ENCODE data around the gene PTPRM. TPM values are rescaled to one million over a fixed set of nuclear protein-coding genes. Genes with fewer than 3 reads are reported as not detected.

Gene PTPRM
- total RNA-seq, 1 experiment from 2014 or later, result 45.6 TPM

DNA sequence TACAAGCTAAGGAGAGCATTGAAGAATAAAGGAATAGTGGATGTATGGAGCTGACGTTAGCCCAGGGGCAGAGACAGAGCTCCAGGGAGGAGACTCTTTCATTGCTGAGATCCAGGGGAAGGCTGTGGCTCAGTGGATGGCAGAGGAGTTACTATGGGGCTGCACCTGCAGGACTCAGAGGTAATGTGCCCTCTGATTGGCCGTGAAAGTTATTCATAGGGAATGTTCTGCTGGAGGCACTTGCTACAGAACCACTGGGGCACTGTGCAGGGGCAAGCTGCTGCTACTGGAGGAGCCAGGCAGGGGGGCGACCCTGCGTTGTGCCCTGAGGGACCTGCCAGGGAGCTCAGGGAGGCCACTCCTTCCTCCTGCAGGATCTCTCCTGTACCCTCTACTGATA, 199.2 kb downstream of the PTPRM start:
- CTCF ChIA-PET, result no interaction called here
- Histone ChIP-seq H3K9me3 (ENCODE audit: low read length) (no peaks in the 10 kb centered on the region), H3F3A (ENCODE audit: low read length, unreplicated experiment) (no peaks in the 10 kb centered on the region), H4K20me1 (ENCODE audit: low read length) (no peaks in the 10 kb centered on the region), H3K4me1 (ENCODE audit: insufficient read depth, low read length) (0 out of 2 replicates have a peak, but pooled peaks cover 4% of the 10 kb centered on the region), H3K36me3 (ENCODE audit: low read depth, low read length) (no peaks in the 10 kb centered on the region), H2AFZ (ENCODE audit: low read length) (no peak overlapping the region), H3K4me2 (ENCODE audit: low read length) (no peak overlapping the region), H3K27me3 (ENCODE audit: low read length) (no peaks in the 10 kb centered on the region), H3K79me2 (ENCODE audit: low read length) (no peaks in the 10 kb centered on the region), H3K9me2 (replicated peaks; ENCODE audit: low read length) (no peaks in the 10 kb centered on the region), H3K4me3 (ENCODE audit: low read length) (no peak overlapping the region), H3K27ac (ENCODE audit: low read length) (no peak overlapping the region), H3K9ac (ENCODE audit: low read length) (no peak overlapping the region)
- intact Hi-C loops (cut with micrococcal nuclease), result no loop called here
- no TSS peak for BruUV-seq (replicated peaks)
- ATAC-seq (no peak), DNase-seq (no peak)
- TF ChIP-seq EZH2 (IDR thresholded peaks at IDR 0.05; ENCODE audit: low read length, unreplicated experiment) (no peak), EZH2phosphoT487 (IDR thresholded peaks at IDR 0.05; ENCODE audit: borderline replicate concordance, low read length) (no peak)
- TF ChIP-seq, protein P1, sequence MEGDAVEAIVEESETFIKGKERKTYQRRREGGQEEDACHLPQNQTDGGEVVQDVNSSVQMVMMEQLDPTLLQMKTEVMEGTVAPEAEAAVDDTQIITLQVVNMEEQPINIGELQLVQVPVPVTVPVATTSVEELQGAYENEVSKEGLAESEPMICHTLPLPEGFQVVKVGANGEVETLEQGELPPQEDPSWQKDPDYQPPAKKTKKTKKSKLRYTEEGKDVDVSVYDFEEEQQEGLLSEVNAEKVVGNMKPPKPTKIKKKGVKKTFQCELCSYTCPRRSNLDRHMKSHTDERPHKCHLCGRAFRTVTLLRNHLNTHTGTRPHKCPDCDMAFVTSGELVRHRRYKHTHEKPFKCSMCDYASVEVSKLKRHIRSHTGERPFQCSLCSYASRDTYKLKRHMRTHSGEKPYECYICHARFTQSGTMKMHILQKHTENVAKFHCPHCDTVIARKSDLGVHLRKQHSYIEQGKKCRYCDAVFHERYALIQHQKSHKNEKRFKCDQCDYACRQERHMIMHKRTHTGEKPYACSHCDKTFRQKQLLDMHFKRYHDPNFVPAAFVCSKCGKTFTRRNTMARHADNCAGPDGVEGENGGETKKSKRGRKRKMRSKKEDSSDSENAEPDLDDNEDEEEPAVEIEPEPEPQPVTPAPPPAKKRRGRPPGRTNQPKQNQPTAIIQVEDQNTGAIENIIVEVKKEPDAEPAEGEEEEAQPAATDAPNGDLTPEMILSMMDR (conservative IDR thresholded peaks at IDR 0.05; ENCODE audit: low read depth, low read length), result no peak
- POLR2A ChIA-PET (ENCODE audit: unreplicated experiment), result interaction anchor here (0.6 kb wide), 2 partner anchors 197 to 200 kb away, joined by 4 to 9 read pairs; no protein-coding TSS in a partner anchor

DNA sequence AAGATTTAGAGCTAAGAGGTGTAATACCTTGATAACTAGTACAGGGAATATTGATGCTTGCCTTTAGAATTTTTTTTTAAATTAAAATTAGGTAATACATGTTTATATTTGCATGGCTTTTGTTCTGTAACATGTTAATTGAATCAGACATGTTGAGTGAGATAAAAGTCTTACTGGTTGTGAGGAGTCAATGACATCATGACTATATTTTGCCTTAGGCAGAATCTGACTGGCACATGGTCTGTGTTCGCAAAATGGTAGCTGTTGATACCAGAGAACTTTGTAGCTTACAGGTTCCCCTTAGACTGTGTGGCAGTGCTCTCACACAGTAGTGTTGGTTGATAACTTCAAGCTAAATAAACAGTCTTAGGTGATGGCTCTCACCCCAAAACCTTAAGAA, 199.7 kb downstream of the PTPRM start:
- ATAC-seq, result 0 out of 2 replicates have a peak, but pooled peaks have one; percentile 18
- ChIA-PET CTCF (no interaction called here), POLR2A (ENCODE audit: unreplicated experiment) (interaction anchor here (0.6 kb wide), 2 partner anchors 197 to 200 kb away, joined by 4 to 9 read pairs; no protein-coding TSS in a partner anchor)
- H3K4me3 ChIP-seq (ENCODE audit: low read length), result no peak overlapping the region
- no peak overlapping the region for H3K4me2 ChIP-seq (ENCODE audit: low read length)
- H4K20me1 ChIP-seq (ENCODE audit: low read length), result no peaks in the 10 kb centered on the region
- no peak overlapping the region for H3K9ac ChIP-seq (ENCODE audit: low read length)
- no peaks in the 10 kb centered on the region for H3K9me3 ChIP-seq (ENCODE audit: low read length)
- no peaks in the 10 kb centered on the region for H3K79me2 ChIP-seq (ENCODE audit: low read length)
- H3K9me2 ChIP-seq (replicated peaks; ENCODE audit: low read length), result no peaks in the 10 kb centered on the region
- no peak overlapping the region for H3K27ac ChIP-seq (ENCODE audit: low read length)
- H3K27me3 ChIP-seq (ENCODE audit: low read length), result no peaks in the 10 kb centered on the region
- no peak for DNase-seq
- TF ChIP-seq, protein P1 (conservative IDR thresholded peaks at IDR 0.05; ENCODE audit: low read depth, low read length), result no peak
- TF ChIP-seq EZH2 (IDR thresholded peaks at IDR 0.05; ENCODE audit: low read length, unreplicated experiment) (no peak), EZH2phosphoT487 (IDR thresholded peaks at IDR 0.05; ENCODE audit: borderline replicate concordance, low read length) (no peak)
- no peaks in the 10 kb centered on the region for H3F3A ChIP-seq (ENCODE audit: low read length, unreplicated experiment)
- intact Hi-C loops (cut with micrococcal nuclease), result no loop called here
- no TSS peak for BruUV-seq (replicated peaks)
- H3K36me3 ChIP-seq (ENCODE audit: low read depth, low read length), result no peaks in the 10 kb centered on the region
- H3K4me1 ChIP-seq (ENCODE audit: insufficient read depth, low read length), result 0 out of 2 replicates have a peak, but pooled peaks cover 4% of the 10 kb centered on the region
- no peak overlapping the region for H2AFZ ChIP-seq (ENCODE audit: low read length)

GRCh38 chr18:7770908-7771307, 203.8 kb downstream of the PTPRM start:
- no TSS peak for BruUV-seq (replicated peaks)
- H3K4me1 ChIP-seq (ENCODE audit: insufficient read depth, low read length), result 0 out of 2 replicates have a peak, but pooled peaks cover 4% of the 10 kb centered on the region
- no peak for ATAC-seq
- H3F3A ChIP-seq (ENCODE audit: low read length, unreplicated experiment), result no peaks in the 10 kb centered on the region
- no peaks in the 10 kb centered on the region for H3K27me3 ChIP-seq (ENCODE audit: low read length)
- H3K9me3 ChIP-seq (ENCODE audit: low read length), result no peaks in the 10 kb centered on the region
- no peaks in the 10 kb centered on the region for H4K20me1 ChIP-seq (ENCODE audit: low read length)
- no peaks in the 10 kb centered on the region for H3K9me2 ChIP-seq (replicated peaks; ENCODE audit: low read length)
- intact Hi-C loops (cut with micrococcal nuclease), result no loop called here
- no peak for DNase-seq
- no peak overlapping the region for H3K9ac ChIP-seq (ENCODE audit: low read length)
- H2AFZ ChIP-seq (ENCODE audit: low read length), result no peak overlapping the region
- POLR2A ChIA-PET (ENCODE audit: unreplicated experiment), result interaction anchor here (0.6 kb wide), 1 partner anchor 328 kb away, joined by 5 read pairs; no protein-coding TSS in a partner anchor
- H3K79me2 ChIP-seq (ENCODE audit: low read length), result no peaks in the 10 kb centered on the region
- H3K4me3 ChIP-seq (ENCODE audit: low read length), result no peak overlapping the region
- H3K27ac ChIP-seq (ENCODE audit: low read length), result no peak overlapping the region
- CTCF ChIA-PET, result interaction anchor here (0.6 kb wide), 1 partner anchor 597 kb away, joined by 3 read pairs; no protein-coding TSS in a partner anchor
- H3K4me2 ChIP-seq (ENCODE audit: low read length), result no peak overlapping the region
- no peak for TF ChIP-seq EZH2phosphoT487 (IDR thresholded peaks at IDR 0.05; ENCODE audit: borderline replicate concordance, low read length)
- no peaks in the 10 kb centered on the region for H3K36me3 ChIP-seq (ENCODE audit: low read depth, low read length)
